A549 treated with DMSO at 1 μM for 4 hours (cell line): Measurements from ENCODE around the gene TTYH3. TPM values are rescaled to one million over a fixed set of nuclear protein-coding genes. Genes with fewer than 3 reads are reported as not detected.

Experiments used
- total RNA-seq: library from RNA; stranded (reverse); fragments of 200-300 nt; extraction: Qiagen RNA extraction; gene quantifications from 5 replicates; pipeline ENCODE4 v1.2.3, GENCODE V29; 2022; ENCODE audit warnings: low read depth

Gene TTYH3, protein sequence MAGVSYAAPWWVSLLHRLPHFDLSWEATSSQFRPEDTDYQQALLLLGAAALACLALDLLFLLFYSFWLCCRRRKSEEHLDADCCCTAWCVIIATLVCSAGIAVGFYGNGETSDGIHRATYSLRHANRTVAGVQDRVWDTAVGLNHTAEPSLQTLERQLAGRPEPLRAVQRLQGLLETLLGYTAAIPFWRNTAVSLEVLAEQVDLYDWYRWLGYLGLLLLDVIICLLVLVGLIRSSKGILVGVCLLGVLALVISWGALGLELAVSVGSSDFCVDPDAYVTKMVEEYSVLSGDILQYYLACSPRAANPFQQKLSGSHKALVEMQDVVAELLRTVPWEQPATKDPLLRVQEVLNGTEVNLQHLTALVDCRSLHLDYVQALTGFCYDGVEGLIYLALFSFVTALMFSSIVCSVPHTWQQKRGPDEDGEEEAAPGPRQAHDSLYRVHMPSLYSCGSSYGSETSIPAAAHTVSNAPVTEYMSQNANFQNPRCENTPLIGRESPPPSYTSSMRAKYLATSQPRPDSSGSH
- 49.0 to 70.3 TPM (median 56.4 TPM) in 5 replicates for total RNA-seq

DNA sequence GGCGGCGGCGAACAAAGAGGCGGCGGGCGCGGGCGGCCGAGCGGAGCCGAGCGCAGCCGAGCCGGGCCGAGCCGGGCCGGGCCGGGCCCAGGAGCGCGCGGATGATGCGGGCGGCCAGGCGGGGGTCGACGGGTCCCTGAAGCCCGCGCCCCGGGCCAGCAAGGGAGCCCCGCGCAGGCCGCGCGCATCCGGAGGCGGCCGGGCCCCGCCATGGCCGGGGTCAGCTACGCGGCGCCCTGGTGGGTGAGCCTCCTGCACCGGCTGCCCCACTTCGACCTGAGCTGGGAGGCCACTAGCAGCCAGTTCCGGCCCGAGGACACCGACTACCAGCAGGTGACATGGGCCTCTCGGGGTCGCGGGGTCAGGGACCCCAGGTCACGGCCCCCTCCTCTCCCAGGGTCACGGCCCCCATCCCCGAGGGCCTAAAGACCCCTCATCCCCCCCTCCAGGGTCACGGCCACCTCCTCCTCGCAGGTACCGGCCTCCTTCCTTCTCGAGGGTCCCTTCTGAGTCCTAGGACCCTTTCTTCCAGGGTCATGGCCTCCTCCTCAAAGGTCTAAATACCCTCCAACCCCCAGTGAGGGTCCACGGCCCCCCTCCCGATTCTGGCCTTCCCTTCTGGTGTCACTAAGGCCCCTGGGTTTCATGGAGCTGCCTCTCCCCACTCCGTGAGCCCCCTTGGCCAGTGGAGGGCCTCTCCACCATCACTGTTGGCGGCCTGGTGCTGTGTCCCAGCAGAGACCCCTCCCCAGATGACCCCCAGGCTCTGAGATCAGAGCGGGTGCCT lies at the start of gene TTYH3:
Gene TTYH3, plus strand, starts transcription at position 41 of the 787 bp plus-strand sequence. Its CDS starts 170 bp downstream, at position 211.

DNA sequence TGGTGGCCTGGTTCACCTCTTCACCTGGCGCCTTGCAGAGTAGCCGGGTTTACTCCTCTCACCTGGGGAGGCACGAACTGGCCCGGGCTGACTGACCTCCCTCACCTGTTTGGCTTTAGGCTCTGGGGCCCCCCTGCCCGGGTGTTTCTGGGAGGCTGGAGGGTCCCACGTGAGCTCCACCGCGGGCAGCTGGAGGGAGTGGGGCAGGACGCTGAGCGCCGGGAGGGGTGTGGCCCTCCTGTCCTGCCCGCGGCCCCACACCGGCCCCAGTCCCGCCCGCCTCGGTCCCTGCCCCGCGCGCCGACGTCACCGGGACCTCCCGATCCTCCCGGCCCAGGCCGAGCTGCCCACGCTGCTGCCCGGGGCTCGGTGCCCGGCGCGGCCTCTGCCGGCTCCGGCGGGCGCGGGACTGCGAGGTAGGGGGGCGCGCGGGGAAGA lies 56.1 kb downstream of the TTYH3 start, which contains the start of gene AMZ1:
Gene AMZ1, plus strand, starts transcription at position 322 of the 438 bp plus-strand sequence. CDS start 12,250 bp downstream, outside the sequence.

Other genes with a start within 250 kb of the TTYH3 start
- gene CHST12, start 228.4 kb upstream of the TTYH3 start, total RNA-seq: 6.5 to 13.8 TPM (median 12.2 TPM) in 5 replicates
- not detected in 5 replicates for gene GRIFIN, start 155.6 kb upstream of the TTYH3 start, total RNA-seq
- 9.5 to 16.1 TPM (median 12.7 TPM) in 5 replicates for gene LFNG, start 112.2 kb upstream of the TTYH3 start, total RNA-seq
- 24.8 to 39.5 TPM (median 34.7 TPM) in 5 replicates for gene BRAT1, start 76.5 kb upstream of the TTYH3 start, total RNA-seq
- 10.1 to 15.8 TPM (median 12.7 TPM) in 5 replicates for gene IQCE, start 73.0 kb upstream of the TTYH3 start, total RNA-seq
- 0.01 to 0.05 TPM in 2 of 5 replicates, not detected in the others for gene AMZ1, start 56.2 kb downstream of the TTYH3 start, total RNA-seq
- gene GNA12, start 212.3 kb downstream of the TTYH3 start, total RNA-seq: 37.4 to 51.7 TPM (median 48.1 TPM) in 5 replicates